LNCaP clone FGC (cell line): Measurements from ENCODE around the gene AKAP1.

Source experiments
- DNase-seq: peaks from one replicate; pipeline ENCODE4 v3.0.0-alpha.2; 2011; ENCODE audit warnings: low read depth
- H3K4me3 ChIP-seq: 2 replicates; pipeline ENCODE4 v1.5.1; 2011; ENCODE audit warnings: mild to moderate bottlenecking, low read depth, low read length, control low read depth
- TF ChIP-seq, protein P1 (sequence below): IDR thresholded peaks from 2 replicates; pipeline ENCODE4 v1.5.1; 2012; ENCODE audit warnings: mild to moderate bottlenecking; ENCODE audit not compliant: control insufficient read depth, insufficient read depth; ENCODE audit errors: extremely low read depth

AKAP1 gene

DNA sequence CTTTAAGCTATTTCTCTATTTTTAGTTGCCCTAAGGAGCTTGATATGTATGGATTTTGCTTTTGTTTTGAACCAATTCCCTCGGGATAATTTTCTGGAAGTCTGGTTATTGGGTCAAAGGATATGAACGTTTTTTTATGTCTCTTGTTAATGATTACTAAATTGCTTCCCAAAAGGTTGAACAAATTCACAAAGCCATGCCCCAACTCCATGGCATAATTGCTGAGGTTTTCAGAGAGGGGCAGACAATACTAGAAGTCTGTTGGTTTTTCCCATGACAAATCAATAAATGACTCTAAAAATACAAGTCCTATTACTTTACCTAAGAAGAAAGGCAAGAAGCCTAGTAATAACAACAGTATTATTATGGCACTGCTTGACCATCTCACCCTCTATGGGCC is 11.4 kb upstream of the AKAP1 start:
- DNase-seq, result no peak
- no peak overlapping the region for H3K4me3 ChIP-seq
- TF ChIP-seq, protein P1, sequence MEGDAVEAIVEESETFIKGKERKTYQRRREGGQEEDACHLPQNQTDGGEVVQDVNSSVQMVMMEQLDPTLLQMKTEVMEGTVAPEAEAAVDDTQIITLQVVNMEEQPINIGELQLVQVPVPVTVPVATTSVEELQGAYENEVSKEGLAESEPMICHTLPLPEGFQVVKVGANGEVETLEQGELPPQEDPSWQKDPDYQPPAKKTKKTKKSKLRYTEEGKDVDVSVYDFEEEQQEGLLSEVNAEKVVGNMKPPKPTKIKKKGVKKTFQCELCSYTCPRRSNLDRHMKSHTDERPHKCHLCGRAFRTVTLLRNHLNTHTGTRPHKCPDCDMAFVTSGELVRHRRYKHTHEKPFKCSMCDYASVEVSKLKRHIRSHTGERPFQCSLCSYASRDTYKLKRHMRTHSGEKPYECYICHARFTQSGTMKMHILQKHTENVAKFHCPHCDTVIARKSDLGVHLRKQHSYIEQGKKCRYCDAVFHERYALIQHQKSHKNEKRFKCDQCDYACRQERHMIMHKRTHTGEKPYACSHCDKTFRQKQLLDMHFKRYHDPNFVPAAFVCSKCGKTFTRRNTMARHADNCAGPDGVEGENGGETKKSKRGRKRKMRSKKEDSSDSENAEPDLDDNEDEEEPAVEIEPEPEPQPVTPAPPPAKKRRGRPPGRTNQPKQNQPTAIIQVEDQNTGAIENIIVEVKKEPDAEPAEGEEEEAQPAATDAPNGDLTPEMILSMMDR, result no peak

DNA sequence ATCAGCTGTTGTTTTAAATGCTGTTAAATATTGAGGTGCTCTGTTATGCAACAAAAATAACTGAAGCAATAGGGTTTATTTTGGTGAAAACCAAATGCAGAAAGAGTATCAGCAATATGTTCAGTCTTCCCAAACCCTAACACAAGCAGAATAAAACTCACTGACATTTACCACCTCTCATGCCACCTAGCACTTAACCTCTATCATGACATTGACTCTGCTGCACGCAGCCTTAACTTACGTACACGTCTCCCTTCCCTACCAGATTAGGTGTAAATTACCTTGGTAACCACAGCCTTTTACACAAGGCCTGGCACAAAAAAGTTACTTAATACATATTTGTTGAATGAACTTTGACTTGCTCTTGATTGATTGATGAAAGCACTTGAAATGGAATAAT is 9.9 kb upstream of the AKAP1 start:
- no peak overlapping the region for H3K4me3 ChIP-seq
- DNase-seq, result no peak
- TF ChIP-seq, protein P1, result no peak

GRCh38 chr17:57075785-57076184 is 9.3 kb upstream of the AKAP1 start:
- DNase-seq, result peak; percentile 86
- no peak overlapping the region for H3K4me3 ChIP-seq

GRCh38 chr17:57077000-57077399 is 8.0 kb upstream of the AKAP1 start:
- DNase-seq, result no peak
- TF ChIP-seq, protein P1, result no peak
- no peak overlapping the region for H3K4me3 ChIP-seq

More at GRCh38 chr17:57075785-57076184, 9.3 kb upstream of the AKAP1 start:
- TF ChIP-seq, protein P1, result no peak

DNA sequence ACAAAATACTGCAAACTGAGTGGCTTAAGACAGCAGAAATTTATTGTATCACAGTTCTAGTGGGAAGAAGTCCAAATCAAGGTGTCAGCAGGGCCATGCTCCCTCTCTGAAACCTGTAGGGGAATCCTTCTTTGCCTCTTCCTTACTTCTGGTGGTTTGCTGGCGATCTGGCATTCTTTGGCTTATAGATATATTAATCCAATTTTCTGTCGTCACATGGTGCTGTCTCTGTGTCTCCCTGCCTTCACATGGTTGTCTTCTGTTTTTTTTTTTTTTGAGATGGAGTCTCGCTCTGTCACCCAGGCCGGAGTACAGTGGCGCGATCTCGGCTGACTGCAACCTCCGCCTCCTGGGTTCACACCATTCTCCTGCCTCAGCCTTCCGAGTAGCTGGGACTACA is 6.8 kb upstream of the AKAP1 start:
- DNase-seq, result no peak
- TF ChIP-seq, protein P1, result no peak
- H3K4me3 ChIP-seq, result no peak overlapping the region

- TF ChIP-seq, protein P1, result no peak
- no peak overlapping the region for H3K4me3 ChIP-seq
- no peak for DNase-seq
These were observed 4.3 kb upstream of the AKAP1 start for GRCh38 chr17:57080718-57081117.

GRCh38 chr17:57082441-57082840 is 2.6 kb upstream of the AKAP1 start:
- TF ChIP-seq, protein P1, result no peak
- no peak for DNase-seq
- no peak overlapping the region for H3K4me3 ChIP-seq
